PC-3 (cell line): Measurements from ENCODE around the gene HBG2.

ENCODE experiments used
- EZH2phosphoT487 ChIP-seq: fragments of 300-600 bp; sonication (generic); IDR thresholded peaks from 2 replicates; pipeline ENCODE4 v1.6.1; 2018; ENCODE audit warnings: mild to moderate bottlenecking, antibody characterized with exemption, low read length, borderline replicate concordance
- TF ChIP-seq, protein P1 (sequence below): fragments of 300-600 bp; sonication (generic); conservative IDR thresholded peaks from 2 replicates; pipeline ENCODE4 v1.5.1; 2017; ENCODE audit warnings: antibody characterized with exemption, low read depth, mild to moderate bottlenecking, low read length

DNA sequence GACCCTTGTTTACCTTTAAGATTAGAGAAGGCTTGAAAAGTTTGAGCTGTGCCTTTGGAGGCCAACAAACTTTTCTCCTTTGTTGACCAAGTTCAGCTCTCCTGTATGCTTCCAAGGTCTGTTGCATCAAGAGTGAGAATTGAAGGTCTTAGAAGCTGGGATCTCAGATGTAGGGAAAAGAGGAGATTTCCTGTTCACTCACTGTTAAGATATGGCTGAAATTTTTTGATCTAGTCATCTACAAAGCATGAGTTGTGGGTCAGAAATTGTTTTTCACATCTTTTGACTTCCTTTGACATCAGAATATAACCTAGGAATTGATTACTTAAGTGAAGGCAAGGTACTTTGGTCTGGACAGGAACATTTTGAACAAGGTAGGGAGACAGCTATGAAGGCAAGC, 35.1 kb upstream of the HBG2 start:
- TF ChIP-seq, protein P1, sequence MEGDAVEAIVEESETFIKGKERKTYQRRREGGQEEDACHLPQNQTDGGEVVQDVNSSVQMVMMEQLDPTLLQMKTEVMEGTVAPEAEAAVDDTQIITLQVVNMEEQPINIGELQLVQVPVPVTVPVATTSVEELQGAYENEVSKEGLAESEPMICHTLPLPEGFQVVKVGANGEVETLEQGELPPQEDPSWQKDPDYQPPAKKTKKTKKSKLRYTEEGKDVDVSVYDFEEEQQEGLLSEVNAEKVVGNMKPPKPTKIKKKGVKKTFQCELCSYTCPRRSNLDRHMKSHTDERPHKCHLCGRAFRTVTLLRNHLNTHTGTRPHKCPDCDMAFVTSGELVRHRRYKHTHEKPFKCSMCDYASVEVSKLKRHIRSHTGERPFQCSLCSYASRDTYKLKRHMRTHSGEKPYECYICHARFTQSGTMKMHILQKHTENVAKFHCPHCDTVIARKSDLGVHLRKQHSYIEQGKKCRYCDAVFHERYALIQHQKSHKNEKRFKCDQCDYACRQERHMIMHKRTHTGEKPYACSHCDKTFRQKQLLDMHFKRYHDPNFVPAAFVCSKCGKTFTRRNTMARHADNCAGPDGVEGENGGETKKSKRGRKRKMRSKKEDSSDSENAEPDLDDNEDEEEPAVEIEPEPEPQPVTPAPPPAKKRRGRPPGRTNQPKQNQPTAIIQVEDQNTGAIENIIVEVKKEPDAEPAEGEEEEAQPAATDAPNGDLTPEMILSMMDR = no peak
- no peak for TF ChIP-seq EZH2phosphoT487
